PC-3 (cell line): ENCODE data around the gene PLXNA4.

ENCODE experiments used
- EZH2 ChIP-seq: fragments of 300-600 bp; sonication (generic); IDR thresholded peaks from one replicate; pipeline ENCODE4 v1.6.1; 2017; ENCODE audit warnings: antibody characterized with exemption, mild to moderate bottlenecking, low read length; ENCODE audit not compliant: unreplicated experiment
- EZH2phosphoT487 ChIP-seq: fragments of 300-600 bp; sonication (generic); IDR thresholded peaks from 2 replicates; pipeline ENCODE4 v1.6.1; 2018; ENCODE audit warnings: mild to moderate bottlenecking, antibody characterized with exemption, low read length, borderline replicate concordance
- TF ChIP-seq, protein P1 (sequence below): fragments of 300-600 bp; sonication (generic); conservative IDR thresholded peaks from 2 replicates; pipeline ENCODE4 v1.5.1; 2017; ENCODE audit warnings: antibody characterized with exemption, low read depth, mild to moderate bottlenecking, low read length

DNA sequence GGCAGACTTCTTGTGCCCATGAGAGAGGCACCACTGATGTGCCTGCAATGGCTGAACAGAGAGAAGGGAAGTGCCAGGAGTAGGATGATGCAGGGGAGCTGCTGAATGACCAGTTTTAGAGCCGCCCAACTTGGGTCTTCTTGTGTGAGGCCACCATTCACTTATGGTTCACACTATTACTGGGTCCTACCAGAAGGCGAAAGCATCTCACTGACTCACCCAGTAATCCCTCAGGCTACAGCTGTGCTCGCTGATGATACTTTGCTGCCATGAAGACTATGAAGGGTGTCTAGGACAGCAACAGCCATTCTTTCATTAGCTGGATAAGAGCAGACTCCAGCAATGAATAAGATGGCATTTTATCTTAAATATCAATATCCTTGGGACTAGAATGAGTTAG is 47.6 kb downstream of the PLXNA4 start:
- TF ChIP-seq, protein P1, sequence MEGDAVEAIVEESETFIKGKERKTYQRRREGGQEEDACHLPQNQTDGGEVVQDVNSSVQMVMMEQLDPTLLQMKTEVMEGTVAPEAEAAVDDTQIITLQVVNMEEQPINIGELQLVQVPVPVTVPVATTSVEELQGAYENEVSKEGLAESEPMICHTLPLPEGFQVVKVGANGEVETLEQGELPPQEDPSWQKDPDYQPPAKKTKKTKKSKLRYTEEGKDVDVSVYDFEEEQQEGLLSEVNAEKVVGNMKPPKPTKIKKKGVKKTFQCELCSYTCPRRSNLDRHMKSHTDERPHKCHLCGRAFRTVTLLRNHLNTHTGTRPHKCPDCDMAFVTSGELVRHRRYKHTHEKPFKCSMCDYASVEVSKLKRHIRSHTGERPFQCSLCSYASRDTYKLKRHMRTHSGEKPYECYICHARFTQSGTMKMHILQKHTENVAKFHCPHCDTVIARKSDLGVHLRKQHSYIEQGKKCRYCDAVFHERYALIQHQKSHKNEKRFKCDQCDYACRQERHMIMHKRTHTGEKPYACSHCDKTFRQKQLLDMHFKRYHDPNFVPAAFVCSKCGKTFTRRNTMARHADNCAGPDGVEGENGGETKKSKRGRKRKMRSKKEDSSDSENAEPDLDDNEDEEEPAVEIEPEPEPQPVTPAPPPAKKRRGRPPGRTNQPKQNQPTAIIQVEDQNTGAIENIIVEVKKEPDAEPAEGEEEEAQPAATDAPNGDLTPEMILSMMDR, result no peak
- TF ChIP-seq EZH2 (no peak), EZH2phosphoT487 (no peak)
